Measurements from ENCODE around the gene CMKLR1.

Gene CMKLR1

GRCh38 chr12:108239378-108239777, 99.7 kb downstream of the CMKLR1 start:
- no peak for TF ChIP-seq CTCF (IDR thresholded peaks at IDR 0.05; ENCODE audit: insufficient read depth, low read depth, low read length, missing control alignments)
- no peak overlapping the region for H3K4me3 ChIP-seq (ENCODE audit: low read depth, low read length)
- DNase-seq (ENCODE audit: low read depth) = no peak

GRCh38 chr12:108238474-108238873, 100.6 kb downstream of the CMKLR1 start:
- H3K4me3 ChIP-seq (ENCODE audit: low read depth, low read length) = no peak overlapping the region
- DNase-seq (ENCODE audit: low read depth) = no peak
- no peak for TF ChIP-seq CTCF (IDR thresholded peaks at IDR 0.05; ENCODE audit: insufficient read depth, low read depth, low read length, missing control alignments)

Data from GM12865 (cell line).